ENCODE measurements around the gene PSME2.

The PSME2 gene

GRCh38 chr14:24146453-24146977 lies at the start of gene PSME2:
PSME2 (minus strand) TSS chr14:24146610; CDS start chr14:24146581, 29 bp downstream.
- H3K4me3 ChIP-seq (ENCODE audit: low read depth, low read length) = peak within 1 kb of the TSS; percentile 91
- peak within 1 kb of the TSS; percentile 82 for H3K27ac ChIP-seq
- peaks cover 27% of the 10 kb centered on the region for H3K36me3 ChIP-seq (replicated peaks)
- TF ChIP-seq CTCF (IDR thresholded peaks at IDR 0.05; ENCODE audit: low read depth, low read length, missing control alignments) = peak; percentile 2
- H3K27me3 ChIP-seq (replicated peaks) = no peaks in the 10 kb centered on the region
- DNase-seq = peak; percentile 96
- in situ Hi-C loops (cut with HindIII; ENCODE audit: low pct_ligation_motif_present, low sequenced_read_pairs) = no loop called here

GRCh38 chr14:24195186-24196070 lies 49.0 kb upstream of the PSME2 start, which contains the start of gene TM9SF1:
TM9SF1 (minus strand) TSS chr14:24195441; CDS start chr14:24195019, 422 bp downstream.
- Histone ChIP-seq H3K4me3 (ENCODE audit: low read depth, low read length) (peak within 1 kb of the TSS; percentile 80), H3K27me3 (replicated peaks) (no peaks in the 10 kb centered on the region), H3K27ac (peak within 1 kb of the TSS; percentile 100), H3K36me3 (replicated peaks) (peaks cover 21% of the 10 kb centered on the region)
- in situ Hi-C loops (cut with HindIII; ENCODE audit: low pct_ligation_motif_present, low sequenced_read_pairs) = no loop called here
- no peak for TF ChIP-seq CTCF (IDR thresholded peaks at IDR 0.05; ENCODE audit: low read depth, low read length, missing control alignments)
- peak; percentile 71 for DNase-seq

- in situ Hi-C loops (cut with HindIII; ENCODE audit: low pct_ligation_motif_present, low sequenced_read_pairs) = no loop called here
- no peak for DNase-seq
- H3K36me3 ChIP-seq (replicated peaks) = peaks cover 24% of the 10 kb centered on the region
- no peaks in the 10 kb centered on the region for H3K27me3 ChIP-seq (replicated peaks)
- H3K4me3 ChIP-seq (ENCODE audit: low read depth, low read length) = peak overlapping the region; percentile 80
- H3K27ac ChIP-seq = peak overlapping the region; percentile 100
- no peak for TF ChIP-seq CTCF (IDR thresholded peaks at IDR 0.05; ENCODE audit: low read depth, low read length, missing control alignments)
These were observed 48.4 kb upstream of the PSME2 start for GRCh38 chr14:24194873-24195185.

- peaks cover 24% of the 10 kb centered on the region for H3K36me3 ChIP-seq (replicated peaks)
- in situ Hi-C loops (cut with HindIII; ENCODE audit: low pct_ligation_motif_present, low sequenced_read_pairs) = no loop called here
These were observed 47.9 kb upstream of the PSME2 start for GRCh38 chr14:24194186-24194872.

GRCh38 chr14:24192933-24193332 lies 46.5 kb upstream of the PSME2 start:
- no peak for TF ChIP-seq CTCF (IDR thresholded peaks at IDR 0.05; ENCODE audit: low read depth, low read length, missing control alignments)
- H3K36me3 ChIP-seq (replicated peaks) = peaks cover 24% of the 10 kb centered on the region
- H3K4me3 ChIP-seq (ENCODE audit: low read depth, low read length) = no peak overlapping the region
- no peak for DNase-seq
- H3K27ac ChIP-seq = no peak overlapping the region
- no peaks in the 10 kb centered on the region for H3K27me3 ChIP-seq (replicated peaks)
- in situ Hi-C loops (cut with HindIII; ENCODE audit: low pct_ligation_motif_present, low sequenced_read_pairs) = no loop called here

More at GRCh38 chr14:24194186-24194872, 47.9 kb upstream of the PSME2 start:
- Histone ChIP-seq H3K27me3 (replicated peaks) (no peaks in the 10 kb centered on the region), H3K4me3 (ENCODE audit: low read depth, low read length) (peak overlapping the region; percentile 80), H3K27ac (no peak overlapping the region)
- no peak for DNase-seq
- no peak for TF ChIP-seq CTCF (IDR thresholded peaks at IDR 0.05; ENCODE audit: low read depth, low read length, missing control alignments)

All from brain microvascular endothelial cell (primary cell).